ENCODE results near the gene SLC16A12.
"Not testable (repeated sequence)": the region's sequence is repeated elsewhere in the genome, so short reads cannot be mapped to it uniquely, and the experiment has no call there.

Gene SLC16A12

GRCh38 chr10:89414879-89415821 lies 120.2 kb downstream of the SLC16A12 start:
- no peak for DNase-seq

DNA sequence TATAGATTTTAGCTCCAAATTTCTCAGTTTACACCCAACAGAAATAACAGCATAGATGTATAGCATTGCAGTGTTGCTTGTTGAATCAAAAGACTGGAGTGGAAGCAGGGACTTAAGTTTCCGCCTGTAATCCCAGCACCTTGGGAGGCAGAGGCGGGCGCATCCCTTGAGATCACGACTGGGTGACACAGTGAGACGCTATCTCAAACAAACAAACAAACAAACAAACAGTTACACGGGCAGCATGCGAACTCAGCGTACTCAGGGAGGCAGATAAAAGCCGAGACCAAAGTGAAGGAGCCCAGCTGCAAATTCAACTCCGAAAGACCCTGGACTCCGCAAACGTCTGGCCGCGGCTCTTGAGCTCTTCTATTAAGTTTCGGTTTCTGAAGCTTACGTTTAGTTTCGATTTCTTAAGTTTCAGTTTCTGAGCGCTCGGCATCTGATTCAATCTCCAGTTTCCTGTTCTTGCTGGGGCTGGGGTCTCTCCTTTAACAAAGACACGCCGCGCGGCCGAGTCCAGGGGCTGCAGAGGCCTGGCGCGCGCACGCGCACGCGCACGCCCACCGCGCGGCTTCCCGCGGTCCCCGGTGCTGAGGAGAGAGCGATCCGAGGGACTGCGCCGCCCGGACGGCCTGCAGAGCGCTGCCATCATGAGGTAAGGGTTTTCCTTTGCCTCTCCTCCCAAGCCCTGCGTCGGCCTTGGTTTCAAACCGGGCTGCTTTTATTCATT lies 121.1 kb downstream of the SLC16A12 start, which contains the start of gene IFIT5:
Gene IFIT5, plus strand, starts transcription at position 423 of the 733 bp plus-strand sequence. Its CDS starts 231 bp downstream, at position 654.
- DNase-seq = peak; percentile 98

- no peak for DNase-seq
These were observed 121.9 kb downstream of the SLC16A12 start for GRCh38 chr10:89413398-89413912.

GRCh38 chr10:89412276-89412675 lies 123.1 kb downstream of the SLC16A12 start:
- not testable (repeated sequence) for DNase-seq

DNA sequence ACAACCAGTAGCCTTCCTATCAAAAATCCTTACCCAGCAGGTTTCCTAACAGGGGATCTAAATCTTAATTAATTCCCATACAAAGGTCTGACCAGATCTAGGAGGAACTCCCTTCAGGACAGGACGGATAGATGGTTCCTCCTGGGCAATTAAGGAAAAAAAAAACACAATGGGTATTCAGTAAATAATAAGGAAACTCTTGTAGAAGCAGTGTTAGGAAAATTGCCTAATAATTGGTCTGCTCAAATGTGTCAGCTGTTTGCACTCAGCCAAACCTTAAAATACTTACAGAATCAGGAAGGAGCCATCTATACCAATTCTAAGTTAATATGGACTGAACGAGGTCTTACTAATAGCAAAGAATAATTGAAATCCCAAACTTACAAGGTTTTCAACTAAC lies 124.3 kb downstream of the SLC16A12 start:
- not testable (repeated sequence) for DNase-seq

GRCh38 chr10:89410551-89410950 lies 124.8 kb downstream of the SLC16A12 start:
- not testable (repeated sequence) for DNase-seq

DNA sequence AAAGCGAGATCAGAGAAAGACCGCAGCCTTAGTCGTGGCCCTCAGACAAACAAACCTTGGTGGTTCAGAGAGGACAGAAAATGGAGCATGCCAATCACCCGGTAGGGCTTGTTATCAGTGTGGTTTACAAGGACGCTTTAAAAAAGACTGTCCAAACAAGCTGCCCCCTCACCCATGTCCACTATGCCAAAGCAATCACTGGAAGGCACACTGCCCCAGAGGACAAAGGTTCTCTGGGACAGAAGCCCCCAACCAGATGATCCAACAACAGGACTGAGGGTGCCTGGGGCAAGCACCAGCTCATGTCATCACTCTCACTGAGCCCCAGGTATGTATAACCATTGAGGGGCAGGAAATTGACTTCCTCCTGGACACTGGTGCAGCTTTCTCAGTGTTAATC lies 126.1 kb downstream of the SLC16A12 start:
- not testable (repeated sequence) for DNase-seq

GRCh38 chr10:89407792-89408191 lies 127.6 kb downstream of the SLC16A12 start:
- DNase-seq = not testable (repeated sequence)

DNA sequence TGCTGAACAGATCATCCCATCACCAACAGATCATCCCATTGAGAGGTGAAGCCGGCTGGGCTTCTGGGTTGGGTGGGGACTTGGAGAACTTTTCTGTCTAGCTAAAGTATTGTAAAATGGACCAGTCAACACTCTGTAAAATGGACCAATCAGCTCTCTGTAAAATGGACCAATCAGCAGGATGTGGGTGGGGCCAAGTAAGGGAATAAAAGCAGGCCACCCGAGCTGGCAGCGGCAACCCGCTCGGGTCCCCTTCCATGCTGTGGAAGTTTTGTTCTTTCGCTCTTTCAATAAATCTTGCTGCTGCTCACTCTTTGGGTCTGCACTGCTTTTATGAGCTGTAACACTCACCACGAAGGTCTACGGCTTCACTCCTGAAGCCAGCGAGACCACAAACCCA lies 129.2 kb downstream of the SLC16A12 start:
- not testable (repeated sequence) for DNase-seq

- DNase-seq = no peak
These were observed 131.0 kb downstream of the SLC16A12 start for GRCh38 chr10:89404104-89405047.

GRCh38 chr10:89403043-89403442 lies 132.4 kb downstream of the SLC16A12 start:
- no peak for DNase-seq

DNA sequence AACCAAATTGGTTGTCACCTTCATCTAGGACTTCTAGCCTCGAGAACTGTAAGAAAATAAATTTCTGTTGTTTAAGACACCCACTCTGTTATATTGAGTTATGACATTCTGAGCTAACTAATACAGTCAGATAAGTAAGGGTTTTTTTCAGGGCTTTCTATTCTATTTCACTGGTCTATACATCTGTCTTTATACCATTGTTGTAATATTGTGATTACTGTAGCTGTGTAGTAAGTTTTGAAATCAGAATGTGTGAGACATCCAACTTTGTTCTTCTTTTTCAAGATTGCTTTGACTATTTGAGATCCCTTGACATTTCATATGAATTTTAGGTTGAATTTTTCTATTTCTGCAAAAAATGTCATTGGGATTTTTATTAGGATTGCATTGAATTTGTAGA lies 135.4 kb downstream of the SLC16A12 start:
- no peak for DNase-seq

- DNase-seq = no peak
These were observed 137.2 kb downstream of the SLC16A12 start for GRCh38 chr10:89398003-89398749.

GRCh38 chr10:89395141-89395540 lies 140.3 kb downstream of the SLC16A12 start:
- no peak for DNase-seq

GRCh38 chr10:89393898-89394297 lies 141.5 kb downstream of the SLC16A12 start:
- no peak for DNase-seq

- no peak for DNase-seq
These were observed 142.4 kb downstream of the SLC16A12 start for GRCh38 chr10:89392974-89393373.

DNA sequence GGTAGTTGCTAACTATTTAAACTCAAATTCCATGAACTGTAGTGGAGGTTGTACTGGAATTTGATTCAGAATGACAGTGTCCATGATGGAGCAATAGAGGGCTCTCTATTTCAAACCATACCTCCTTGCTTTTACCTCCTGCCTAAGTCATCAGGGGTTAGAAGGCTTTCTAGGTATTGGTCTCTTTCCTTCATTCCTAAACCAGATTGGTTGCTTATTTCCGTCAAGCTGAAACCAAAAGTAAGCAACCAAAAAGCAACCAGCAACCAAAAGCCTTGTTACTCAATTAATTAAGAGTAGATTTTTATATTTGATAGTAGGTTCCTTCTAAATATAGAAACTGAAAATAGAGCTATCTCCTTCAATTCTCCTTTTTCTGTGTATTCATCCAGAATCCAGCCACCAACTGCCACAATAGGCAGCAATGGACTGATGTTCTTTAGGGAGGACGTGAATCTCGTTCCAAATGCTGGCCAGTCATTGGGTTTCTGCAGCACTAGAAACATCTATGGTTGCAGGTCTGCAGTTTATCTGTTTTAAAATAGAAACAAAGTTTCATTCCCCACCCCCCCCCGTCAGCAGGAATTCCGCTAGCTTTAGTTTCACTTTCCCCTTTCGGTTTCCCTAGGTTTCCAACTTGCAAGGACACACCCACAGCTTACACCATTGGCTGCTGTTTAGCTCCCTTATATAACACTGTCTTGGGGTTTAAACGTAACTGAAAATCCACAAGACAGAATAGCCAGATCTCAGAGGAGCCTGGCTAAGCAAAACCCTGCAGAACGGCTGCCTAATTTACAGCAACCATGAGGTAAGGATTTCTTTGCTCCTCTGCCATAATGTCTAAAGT lies 143.3 kb downstream of the SLC16A12 start, which contains the start of gene IFIT1:
Gene IFIT1, plus strand, starts transcription at position 717 of the 850 bp plus-strand sequence. Its CDS starts 90 bp downstream, at position 807.
- DNase-seq = peak; percentile 60

DNA sequence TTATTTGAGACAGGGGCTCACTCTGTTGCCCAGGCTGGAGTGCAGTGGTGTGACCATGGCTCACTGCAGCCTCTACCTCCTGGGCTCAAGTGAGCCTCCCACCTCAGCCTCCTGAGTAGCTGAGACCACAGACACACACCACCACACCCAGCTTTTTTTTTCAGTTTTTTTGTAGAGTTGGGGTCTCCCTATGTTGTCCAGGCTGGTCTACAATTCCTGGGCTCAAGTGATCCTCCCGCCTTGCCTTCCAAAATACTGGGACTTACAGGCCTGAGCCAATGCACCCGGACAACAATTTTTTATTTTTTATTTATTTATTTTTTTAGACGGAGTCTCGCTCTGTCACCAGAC lies 144.2 kb downstream of the SLC16A12 start:
- not testable (repeated sequence) for DNase-seq

DNA sequence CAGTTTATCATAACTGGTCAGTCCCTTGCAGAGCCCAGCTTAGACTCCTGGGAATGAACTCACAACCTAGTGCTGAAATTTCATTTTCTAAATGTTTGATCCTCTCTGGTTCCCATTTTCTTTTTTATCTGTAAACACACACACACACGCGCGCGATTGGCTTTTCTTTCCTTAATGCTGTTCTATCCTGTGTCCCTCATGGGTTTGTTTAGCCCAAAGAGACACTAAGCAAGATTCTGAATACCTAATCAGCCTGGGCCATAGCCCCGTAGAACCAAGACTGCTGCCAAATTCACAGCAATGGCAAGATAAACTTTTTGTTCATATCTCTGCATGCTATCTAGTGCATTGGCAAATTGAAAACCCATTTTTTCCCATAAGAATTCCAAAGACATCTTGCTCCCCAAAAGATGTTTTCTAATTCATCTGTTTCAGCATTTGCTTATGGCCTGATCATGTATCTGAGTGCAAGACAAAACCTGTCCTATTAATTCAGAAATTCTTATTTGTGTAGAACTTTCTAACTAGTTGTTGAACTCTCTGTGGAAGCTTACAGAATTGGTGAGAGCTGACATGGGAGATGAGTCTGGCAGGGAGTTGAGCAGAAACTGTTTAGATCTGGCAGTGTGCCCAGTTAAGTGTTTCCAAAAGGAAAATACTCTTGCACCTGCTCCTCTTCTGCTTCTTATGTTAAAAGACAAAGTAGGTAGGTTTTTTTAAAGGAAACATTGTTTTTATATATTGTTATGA lies 144.7 kb downstream of the SLC16A12 start:
- no peak for DNase-seq

DNA sequence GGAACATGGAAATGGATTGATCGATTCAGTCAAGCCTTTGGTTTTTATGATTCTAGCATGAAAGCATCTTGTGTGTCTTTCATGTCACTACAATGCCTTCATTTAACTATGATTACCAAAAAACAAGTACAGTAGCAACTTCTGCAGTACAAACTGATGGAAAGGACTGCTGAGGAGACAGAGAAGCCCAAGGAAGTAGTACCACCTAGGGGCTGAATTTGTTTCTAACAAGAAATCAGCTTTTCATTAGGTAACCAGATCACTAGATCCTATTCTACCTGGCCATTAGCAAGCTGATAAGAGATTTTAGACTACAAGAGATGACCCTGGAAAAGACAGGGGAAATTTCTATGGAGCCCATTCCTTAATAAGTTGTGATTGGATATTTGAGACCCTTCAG lies 146.1 kb downstream of the SLC16A12 start:
- DNase-seq = no peak

Data from retina (tissue), 1 donor.